Progenitor cell of endocrine pancreas (in vitro differentiated cells): Measurements from ENCODE around the gene ERP27. TPM values are rescaled to one million over a fixed set of nuclear protein-coding genes. Genes with fewer than 3 reads are reported as not detected.

Experiments used
- DNase-seq: peaks from one replicate; pipeline ENCODE4 v3.0.0; 2021; ENCODE audit warnings: low spot score; ENCODE audit not compliant: unreplicated experiment
- H3K27ac Mint-ChIP-seq: 2 replicates; pipeline ENCODE4 v1.8.0; 2021; ENCODE audit warnings: mild to moderate bottlenecking, moderate library complexity, mixed read lengths
- H3K27me3 Mint-ChIP-seq: 2 replicates; pipeline ENCODE4 v1.8.0; 2021; ENCODE audit warnings: mixed read lengths
- H3K36me3 Mint-ChIP-seq: 2 replicates; pipeline ENCODE4 v1.8.0; 2022; ENCODE audit warnings: mixed read lengths; ENCODE audit not compliant: insufficient read depth
- H3K4me1 Mint-ChIP-seq: 2 replicates; pipeline ENCODE4 v1.8.0; 2021; ENCODE audit warnings: low read depth, mixed read lengths
- H3K4me3 Mint-ChIP-seq: 2 replicates; pipeline ENCODE4 v1.8.0; 2021; ENCODE audit warnings: low read depth, mild to moderate bottlenecking, moderate library complexity, mixed read lengths
- H3K9me3 Mint-ChIP-seq: 2 replicates; pipeline ENCODE4 v1.8.0; 2021; ENCODE audit warnings: low read depth, mixed read lengths
- CTCF ChIP-seq: fragments of 200-600 bp; sonication (generic); IDR thresholded peaks from one replicate; pipeline ENCODE4 v1.5.0; 2021; ENCODE audit warnings: antibody characterized with exemption, mild to moderate bottlenecking; ENCODE audit not compliant: unreplicated experiment
- total RNA-seq: library from RNA; stranded (reverse); gene quantifications from 2 replicates; pipeline ENCODE4 v1.2.1, GENCODE V29; 2021

Gene ERP27
- total RNA-seq, 1 donor from 2014 or later: 22.8 TPM

GRCh38 chr12:14958361-14959125 is 20.2 kb upstream of the ERP27 start:
- Mint-ChIP-seq H3K27me3 (peaks cover 6% of the 10 kb centered on the region), H3K36me3 (no peaks in the 10 kb centered on the region), H3K9me3 (no peaks in the 10 kb centered on the region), H3K4me1 (no peaks in the 10 kb centered on the region), H3K27ac (no peak overlapping the region), H3K4me3 (no peak overlapping the region)
- no peak for TF ChIP-seq CTCF
- DNase-seq: no peak

- Mint-ChIP-seq H3K4me1 (no peaks in the 10 kb centered on the region), H3K36me3 (no peaks in the 10 kb centered on the region), H3K4me3 (no peak overlapping the region), H3K27me3 (peaks cover 6% of the 10 kb centered on the region), H3K27ac (no peak overlapping the region), H3K9me3 (no peaks in the 10 kb centered on the region)
- no peak for DNase-seq
- TF ChIP-seq CTCF: no peak
Observed at GRCh38 chr12:14957551-14958168, 19.3 kb upstream of the ERP27 start.

- Mint-ChIP-seq H3K4me1 (no peaks in the 10 kb centered on the region), H3K27me3 (peaks cover 6% of the 10 kb centered on the region), H3K27ac (no peak overlapping the region), H3K9me3 (no peaks in the 10 kb centered on the region), H3K36me3 (no peaks in the 10 kb centered on the region), H3K4me3 (no peak overlapping the region)
- no peak for TF ChIP-seq CTCF
- DNase-seq: no peak
Observed at GRCh38 chr12:14956905-14957304, 18.6 kb upstream of the ERP27 start.

GRCh38 chr12:14956024-14956891 is 17.9 kb upstream of the ERP27 start:
- no peak for TF ChIP-seq CTCF
- Mint-ChIP-seq H3K9me3 (no peaks in the 10 kb centered on the region), H3K36me3 (no peaks in the 10 kb centered on the region), H3K4me1 (no peaks in the 10 kb centered on the region), H3K27ac (no peak overlapping the region), H3K4me3 (no peak overlapping the region), H3K27me3 (peaks cover 3% of the 10 kb centered on the region)
- DNase-seq: no peak

- H3K9me3 Mint-ChIP-seq: no peaks in the 10 kb centered on the region
- no peaks in the 10 kb centered on the region for H3K36me3 Mint-ChIP-seq
Observed at GRCh38 chr12:14954269-14954668, 15.9 kb upstream of the ERP27 start.

More at GRCh38 chr12:14954269-14954668, 15.9 kb upstream of the ERP27 start:
- no peak for DNase-seq
- H3K27ac Mint-ChIP-seq: no peak overlapping the region
- H3K4me1 Mint-ChIP-seq: peaks cover under 1% of the 10 kb centered on the region
- no peak overlapping the region for H3K4me3 Mint-ChIP-seq
- TF ChIP-seq CTCF: no peak
- no peaks in the 10 kb centered on the region for H3K27me3 Mint-ChIP-seq
